HTERT RPE-1 (cell line): Measurements from ENCODE around the gene KCTD8.

Experiments used
- in situ Hi-C: fragments of 300-500 bp; cut with MboI; formaldehyde crosslinking; loops from 4 replicates; pipeline ENCODE4 v1.14.3; 2020; ENCODE audit warnings: low sequenced_read_pairs

KCTD8 gene

DNA sequence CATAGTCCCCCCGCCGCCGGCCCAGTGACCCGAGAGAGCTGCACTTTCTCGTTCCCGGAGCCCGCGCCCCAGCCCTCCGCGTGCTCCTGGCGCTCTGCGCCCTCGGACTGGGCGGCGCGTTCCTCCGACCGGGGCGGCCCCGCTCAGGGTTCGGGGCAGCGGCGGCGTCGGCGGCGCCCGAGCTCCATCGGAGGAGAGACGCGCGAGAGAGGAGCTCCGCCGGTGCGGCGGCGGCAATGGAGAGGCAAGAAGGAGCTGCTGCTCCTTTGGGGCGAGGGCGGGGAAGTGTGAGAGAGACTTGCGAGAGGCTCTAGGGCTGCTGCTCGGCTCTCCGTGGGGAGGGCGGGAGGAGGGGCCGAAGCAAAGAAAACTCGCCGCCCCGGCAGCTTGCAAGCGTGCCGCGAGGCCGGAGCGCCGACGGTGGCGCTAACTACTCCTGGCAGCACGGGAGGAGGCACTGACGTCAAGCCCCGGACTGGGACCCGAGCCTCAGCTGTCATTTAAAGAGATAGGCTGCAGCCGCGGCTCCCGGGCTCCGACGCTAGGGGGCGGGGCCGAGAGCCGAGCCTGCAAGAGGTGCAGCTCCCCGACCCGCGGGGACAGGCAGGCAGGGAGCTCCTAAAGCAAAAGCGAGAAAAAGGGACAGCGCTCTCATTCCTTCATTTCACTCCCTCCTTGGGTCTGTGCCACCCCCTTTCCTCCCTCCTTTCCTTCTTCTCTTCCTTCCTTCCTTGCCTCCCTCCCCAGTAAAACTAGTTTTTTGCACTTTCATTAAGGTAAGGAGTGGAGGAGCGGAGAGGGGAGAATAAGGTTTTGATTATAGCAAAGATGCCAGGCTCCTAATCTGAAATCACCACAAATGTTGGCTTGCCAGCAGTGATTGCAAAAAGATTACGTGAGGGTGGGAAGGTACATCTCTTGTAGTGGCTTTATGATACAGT lies at the start of gene KCTD8:
KCTD8 (minus strand) TSS at position 289 of the 941 bp plus-strand sequence.
- in situ Hi-C loops, result no loop called here

DNA sequence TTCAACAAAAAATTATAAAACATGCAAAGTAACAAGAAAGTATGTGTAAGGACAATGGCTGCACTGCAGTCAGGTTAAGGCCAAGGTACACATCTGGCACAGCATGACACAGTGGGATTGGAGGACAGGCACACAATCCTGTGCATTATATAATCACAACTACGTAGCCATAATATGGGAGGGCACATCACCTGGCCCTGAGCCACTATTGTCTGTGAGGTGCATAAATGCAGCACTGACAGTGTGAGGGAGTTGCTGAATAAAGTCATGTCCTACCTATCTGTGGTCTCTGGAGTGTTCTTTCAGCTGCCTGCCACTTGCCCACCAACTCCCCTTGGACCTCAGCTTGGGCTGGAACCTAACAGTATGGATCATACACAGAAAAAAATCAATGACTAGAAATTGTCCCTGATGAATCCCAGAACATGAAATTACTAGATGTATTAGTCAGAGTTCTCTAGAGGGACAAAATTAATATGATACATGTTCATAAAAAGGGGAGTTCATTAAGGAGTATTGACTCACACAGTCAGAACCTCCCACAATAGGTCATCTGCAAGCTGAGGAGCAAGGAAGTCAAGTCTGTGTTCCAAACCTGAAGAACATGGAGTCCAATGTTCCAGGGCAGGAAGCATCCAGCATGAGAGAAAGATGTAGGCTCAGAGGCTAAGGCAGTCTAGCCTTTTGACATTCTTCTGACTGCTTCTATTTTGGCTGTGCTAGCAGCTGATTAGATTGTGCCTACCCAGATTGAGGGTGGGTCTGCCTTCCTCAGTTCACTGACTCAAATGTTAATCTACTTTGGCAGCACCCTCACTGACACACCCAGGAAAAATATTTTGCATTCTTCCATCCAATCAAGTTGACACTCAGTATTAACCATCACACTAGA lies 46.4 kb upstream of the KCTD8 start:
- in situ Hi-C loops, result no loop called here

DNA sequence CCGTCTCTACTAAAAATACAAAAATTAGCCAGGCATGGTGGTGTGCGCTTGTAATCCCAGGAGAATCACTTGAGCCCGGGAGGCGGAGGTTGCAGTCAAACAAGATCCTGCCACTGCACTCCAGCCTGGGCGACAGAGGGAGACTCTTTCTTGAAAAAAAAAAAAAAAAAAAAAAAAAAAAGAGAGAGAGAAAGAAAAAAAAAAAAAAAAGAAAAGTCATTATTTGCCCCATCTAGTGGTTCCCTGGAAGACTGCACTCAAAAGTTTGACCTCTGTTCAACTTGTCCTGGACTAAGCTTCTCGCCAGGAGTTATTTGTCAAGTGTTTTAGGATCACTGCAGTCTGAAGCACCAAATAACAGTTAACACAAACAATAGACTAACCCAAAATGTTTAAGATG lies 45.3 kb upstream of the KCTD8 start:
- in situ Hi-C loops, result no loop called here

DNA sequence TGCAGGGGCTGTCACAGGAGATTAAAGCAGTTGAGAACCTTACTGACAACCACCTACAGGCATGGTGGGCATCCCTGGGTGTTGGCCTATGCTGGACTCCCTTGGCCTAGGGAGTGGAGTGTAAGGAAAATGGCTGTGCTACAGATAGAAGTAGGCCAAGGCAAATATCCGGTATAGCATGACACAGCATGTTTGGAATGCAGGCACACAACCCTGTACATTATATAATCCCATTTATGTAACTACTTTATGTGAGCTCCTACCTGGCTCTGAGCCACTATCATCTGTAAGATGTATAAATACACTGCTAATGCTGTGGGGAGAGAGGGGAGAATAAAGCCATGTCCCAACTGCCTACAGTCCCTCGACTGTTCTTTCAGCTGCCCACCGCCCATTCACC lies 38.7 kb upstream of the KCTD8 start:
- in situ Hi-C loops, result no loop called here

DNA sequence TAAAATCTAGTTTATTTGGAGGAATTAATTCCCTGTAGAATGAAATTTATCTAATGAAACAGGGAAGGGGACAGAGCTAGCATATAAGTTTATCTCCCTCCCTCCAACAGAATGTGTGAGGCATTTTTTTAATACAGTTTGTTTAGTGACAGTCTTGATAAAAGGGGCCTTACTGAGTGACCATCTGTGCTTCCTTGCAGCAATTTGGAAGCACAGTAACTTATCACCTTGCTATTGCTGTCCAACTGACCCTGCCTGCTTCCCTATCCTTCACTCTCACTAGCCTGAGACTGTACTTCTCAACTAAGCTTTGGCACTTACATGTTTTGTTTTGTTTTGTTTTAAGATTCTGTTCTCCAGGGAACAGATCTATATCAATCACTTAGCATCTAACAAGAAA lies 31.1 kb upstream of the KCTD8 start:
- in situ Hi-C loops, result no loop called here

DNA sequence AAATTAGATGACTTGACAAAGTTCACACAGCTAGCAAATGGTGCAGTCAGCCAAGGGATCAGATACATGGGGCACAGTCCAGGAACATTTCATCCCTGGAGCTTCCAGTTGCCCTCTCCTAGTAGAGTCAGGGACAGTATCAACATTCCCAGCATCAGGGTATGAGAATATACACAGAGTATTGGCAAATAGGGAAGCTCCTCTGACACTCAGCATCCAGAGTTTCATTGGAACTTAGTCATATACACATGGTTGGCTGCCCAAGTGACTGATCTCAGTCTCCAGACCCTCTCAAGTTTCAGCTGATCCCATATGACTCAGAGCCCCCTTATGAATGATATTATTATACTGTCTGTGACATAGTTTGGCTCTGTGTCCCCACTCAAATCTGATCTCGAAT lies 13.7 kb upstream of the KCTD8 start:
- in situ Hi-C loops, result no loop called here

DNA sequence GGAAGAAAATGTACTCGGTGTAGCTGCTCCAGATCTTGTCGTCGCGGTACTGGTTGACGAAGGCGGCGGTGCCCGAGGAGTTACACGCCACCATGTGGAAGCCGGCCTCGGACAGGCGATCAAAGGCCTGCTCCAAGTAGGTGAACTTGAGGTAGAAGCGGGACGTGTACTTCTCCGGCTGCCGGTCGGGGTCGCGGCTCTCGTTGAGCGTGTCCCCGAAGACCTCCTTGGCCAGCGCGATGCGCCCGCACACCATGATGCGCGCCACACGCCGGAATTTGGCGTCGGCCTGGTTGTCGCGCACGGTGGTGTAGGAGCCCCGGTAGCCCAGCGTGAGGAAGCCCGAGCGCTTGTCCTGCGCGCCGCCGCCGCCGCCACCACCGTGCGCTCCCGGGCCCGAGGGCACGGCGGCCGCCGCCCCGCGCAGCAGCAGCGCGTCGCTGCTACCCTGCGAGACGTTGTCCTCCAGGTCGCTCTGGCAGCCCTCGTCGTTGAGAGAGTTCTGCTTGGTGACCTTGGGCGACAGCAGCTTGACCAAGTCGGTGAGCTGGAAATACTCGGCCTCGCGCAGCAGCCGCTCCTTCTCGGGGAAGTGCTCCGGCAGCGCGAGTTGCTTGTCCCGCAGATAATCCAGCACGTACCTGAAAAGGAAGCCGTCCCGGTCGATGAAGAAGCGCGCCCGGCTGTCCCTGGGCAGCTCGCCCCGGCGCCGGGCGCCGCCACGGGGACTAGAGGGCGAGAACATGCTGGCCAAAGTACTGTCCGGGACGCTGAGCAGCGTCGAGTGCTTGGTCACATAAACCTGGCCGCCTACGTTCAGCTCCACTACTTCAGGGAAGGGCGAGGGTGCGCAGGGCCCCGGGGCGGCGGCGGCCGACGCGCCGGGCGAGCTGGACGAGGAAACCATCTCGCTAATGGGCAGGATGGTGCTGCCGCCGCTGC lies 775 bp downstream of the KCTD8 start:
- in situ Hi-C loops, result no loop called here

DNA sequence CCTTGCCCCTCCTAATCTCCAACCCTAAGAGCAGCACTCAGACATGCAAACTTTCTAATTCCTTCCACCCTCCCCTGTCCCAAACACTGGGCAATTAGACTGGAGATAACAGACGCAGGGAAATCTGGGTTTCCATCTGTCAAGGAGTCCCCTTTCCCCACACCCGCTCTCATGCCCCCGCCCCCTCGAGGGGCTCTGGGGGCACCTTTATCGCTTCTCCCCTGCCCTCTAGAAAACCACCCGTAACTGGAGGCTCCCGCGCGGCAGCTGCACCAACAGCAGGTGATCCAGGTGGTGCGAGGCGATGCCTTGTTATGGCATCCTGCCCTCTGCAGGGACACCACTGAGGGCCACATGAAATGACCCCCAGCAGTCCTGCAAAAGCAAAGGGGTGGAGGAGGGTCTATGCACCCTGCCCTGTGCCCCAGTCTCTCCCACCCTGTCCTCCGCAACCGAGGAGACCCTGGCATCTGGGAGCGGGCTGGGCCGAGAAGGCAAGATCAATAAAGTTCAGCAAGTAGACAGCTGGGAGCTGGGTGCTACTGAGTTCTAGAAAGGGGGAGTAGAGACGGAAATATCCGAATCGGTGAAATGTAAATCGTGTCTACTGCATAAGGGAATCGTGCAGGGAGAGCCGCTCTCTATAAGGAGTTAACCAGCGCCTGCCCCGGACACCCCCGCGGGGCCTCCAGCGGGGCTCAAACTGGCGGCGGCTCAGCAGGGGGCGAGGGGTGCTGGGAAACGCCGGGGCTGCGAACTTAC lies 1.6 kb downstream of the KCTD8 start:
- in situ Hi-C loops, result no loop called here

DNA sequence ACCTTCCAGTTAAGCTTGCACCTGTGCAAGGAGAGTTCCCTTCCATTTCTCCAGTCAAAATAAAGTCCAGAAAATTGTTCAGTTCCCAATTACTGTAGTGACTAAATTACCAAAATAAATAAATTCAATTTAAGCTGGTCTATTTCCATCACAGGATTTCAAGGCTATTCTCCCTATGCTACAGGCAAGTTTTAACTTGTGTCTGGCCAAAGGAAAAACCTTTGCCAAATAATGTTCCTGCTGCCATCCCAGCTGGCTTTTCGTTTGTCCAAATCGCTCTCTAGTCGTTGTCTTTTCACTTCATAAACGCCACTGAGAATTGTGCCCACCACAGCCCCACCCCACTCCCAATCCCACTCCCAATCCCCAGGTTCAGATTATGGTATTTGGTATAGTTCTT lies 2.4 kb downstream of the KCTD8 start:
- in situ Hi-C loops, result no loop called here

DNA sequence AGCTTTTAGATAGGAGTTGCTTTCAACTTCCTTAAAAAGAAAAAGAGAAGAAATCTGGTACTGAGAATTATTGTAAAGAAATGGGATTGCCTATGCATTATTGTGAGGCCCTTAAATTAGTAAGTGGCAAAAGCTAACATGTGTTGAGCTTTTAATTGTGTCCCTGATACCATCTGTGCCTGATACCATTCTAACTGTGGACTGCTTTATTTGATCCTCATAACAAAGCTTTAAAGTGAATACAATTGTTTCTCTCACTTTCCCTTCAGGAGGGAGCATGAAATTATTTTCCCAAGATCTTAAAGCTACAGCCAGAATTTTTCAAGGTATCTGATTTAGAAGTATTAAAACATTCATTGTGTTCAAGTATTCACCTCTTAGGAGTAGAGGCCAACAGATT lies 9.9 kb downstream of the KCTD8 start:
- in situ Hi-C loops, result no loop called here

DNA sequence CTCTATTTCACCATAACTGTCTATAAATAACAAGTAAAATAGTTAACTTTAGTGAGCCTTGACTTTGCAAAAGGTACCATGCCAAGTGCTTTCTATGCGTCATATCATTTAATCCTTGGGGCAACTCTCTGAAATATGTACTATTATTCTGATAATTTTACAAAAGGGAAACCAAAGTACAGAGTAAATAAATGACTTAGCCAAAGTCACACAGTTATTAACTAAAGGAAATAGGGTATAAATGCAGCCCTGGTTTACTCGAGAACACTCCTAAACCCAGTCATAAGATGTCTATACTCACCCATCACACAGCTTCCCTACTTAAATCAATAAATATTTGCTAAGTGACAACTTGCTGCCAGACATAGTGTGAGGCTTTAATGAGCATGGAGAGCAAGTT lies 14.4 kb downstream of the KCTD8 start:
- in situ Hi-C loops, result no loop called here

DNA sequence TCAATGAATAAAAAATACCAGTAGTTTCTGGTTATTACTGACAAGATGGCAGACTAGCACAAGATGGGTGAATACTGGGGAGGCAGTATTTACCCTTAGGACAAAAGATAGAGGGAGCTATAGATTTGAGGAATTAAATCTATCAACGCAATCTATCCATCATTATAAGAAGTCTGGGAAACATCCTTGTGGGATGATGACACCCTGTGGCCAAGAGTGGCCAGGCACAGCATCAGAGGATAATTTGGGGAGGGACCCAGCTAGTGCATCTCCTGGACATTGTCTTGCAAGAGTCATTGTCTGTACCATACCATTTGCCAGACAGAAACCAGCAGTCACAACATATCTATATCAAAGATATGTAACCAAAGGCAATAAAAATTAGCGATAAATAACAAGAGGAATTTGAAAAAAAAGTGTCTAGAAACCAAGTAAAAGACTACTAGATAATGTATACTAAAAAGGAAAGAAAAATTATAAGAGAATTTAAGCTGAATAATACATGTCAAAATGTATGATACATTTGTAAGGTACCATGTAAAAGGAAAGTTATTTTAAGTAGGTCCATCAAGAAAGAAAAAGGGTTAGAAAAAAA lies 22.9 kb downstream of the KCTD8 start:
- in situ Hi-C loops, result no loop called here

DNA sequence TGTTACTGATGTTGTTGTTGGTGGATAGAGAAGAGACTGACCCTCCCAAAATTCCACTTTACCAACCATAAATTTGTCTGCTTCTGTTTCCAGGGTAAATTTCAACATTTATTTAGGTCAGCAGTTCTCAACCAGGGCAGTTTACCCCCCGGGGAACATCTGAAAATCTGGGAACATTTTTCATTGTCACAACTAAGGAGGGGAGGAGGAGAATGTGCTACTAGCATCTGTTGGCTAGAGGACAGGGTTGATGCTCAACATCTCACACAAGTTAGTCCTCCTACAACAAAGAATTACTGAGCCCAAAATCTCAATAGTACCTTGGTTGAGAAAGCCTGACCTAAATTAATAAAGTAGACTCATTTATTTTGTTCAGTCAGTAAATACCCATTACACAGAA lies 25.7 kb downstream of the KCTD8 start:
- in situ Hi-C loops, result no loop called here

DNA sequence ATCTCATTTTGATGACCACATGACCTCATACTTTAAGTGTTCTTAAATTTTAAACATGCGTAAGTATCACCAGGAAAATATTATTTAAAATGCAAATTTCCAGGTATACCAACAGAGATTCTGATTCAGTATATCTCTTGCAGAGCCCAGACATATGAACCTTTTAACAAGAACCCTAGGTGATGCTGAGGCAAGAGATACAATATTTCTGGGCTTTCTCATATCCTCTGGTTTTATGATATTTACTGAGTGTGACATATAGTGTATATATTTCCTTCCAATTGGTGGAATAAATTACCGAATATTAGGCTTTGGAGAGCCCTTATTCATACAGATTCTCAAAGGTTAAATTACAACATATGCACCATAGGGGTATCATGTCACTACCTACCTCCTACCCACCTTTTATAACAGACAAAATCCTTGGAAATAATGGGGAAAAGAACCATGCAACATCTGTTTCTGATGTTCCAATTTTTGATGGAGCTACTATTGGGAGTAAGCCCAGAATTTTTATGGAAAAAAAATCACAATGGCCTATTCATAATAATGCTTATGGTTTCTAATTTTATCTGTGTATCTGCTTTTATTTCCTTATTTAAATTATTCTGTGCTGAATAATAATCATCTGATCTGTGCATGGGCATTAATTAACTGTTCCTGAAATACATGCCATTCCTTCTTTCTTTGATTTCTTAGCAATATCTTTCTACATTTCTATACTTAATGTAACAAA lies 27.1 kb downstream of the KCTD8 start:
- in situ Hi-C loops, result no loop called here

DNA sequence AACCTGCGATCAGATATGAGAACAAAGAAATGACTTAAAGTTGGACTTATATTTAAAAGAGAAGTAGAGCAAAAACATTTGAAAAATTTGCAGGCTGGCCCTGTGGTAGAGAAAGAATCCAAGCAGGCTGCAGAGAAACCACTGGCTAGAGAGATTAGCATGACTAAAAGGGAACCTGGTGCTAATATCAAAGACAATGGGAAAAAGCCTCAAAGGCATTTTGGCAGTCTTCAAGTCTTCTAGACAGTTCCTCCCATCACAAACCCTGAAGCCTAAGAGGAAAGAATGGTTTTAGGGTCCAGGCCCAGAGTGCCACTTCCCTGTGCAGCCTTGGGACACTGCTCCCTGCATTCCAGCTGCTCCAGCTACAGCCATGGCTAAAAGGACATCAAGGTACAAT lies 33.4 kb downstream of the KCTD8 start:
- in situ Hi-C loops, result no loop called here

DNA sequence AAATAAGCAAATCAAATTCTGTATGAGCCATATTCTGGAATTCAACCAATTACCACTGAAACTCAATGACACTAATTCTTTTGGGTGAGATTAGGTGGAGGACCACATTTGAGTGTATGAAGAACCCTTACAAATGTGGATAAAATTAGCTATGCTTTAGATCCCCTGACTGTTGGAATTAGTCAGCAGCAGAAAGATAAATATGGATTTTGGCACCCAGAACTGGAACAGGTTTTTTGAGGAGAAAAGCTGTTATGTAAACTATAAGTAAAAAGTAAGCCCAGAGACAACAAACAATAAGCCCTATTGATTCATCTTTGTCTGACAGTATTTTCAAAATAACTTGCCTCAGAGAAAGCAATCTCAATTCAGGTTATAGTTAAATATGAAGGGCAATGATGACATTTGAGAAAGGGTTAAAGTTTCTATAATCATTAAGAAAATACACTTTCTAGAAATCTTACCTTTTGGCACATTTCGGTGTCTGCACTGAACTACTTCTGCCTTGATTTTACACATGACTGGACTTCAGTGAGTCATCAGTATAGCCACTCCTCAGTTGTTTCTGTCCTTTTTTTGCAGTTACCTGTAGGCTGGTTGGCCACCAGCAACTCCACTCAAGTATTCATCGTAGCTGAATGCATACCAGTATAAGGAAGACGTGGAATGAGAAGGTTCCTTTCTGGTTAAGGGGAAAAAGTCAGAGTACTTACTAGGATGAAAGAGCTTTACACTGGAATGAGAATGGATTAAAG lies 80.0 kb downstream of the KCTD8 start:
- in situ Hi-C loops, result no loop called here

DNA sequence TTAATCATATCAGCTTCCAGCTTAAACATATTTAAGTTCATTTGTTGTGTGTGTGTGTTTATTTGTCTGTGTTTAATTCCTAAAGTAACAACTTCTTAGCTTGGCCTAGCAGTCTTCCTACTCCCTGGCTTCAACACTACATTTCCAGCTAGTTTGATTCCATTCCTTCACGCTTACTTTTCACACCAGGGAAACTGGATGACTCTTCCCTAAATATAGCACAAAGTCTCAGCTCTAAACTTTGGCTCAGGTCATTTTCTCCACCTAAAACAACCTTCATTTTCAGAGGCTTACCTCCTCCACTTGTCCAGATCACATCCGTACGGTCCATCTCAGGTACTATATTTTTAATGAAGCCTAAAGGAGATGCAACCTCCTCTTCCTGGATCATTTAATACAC lies 94.4 kb downstream of the KCTD8 start:
- in situ Hi-C loops, result no loop called here

DNA sequence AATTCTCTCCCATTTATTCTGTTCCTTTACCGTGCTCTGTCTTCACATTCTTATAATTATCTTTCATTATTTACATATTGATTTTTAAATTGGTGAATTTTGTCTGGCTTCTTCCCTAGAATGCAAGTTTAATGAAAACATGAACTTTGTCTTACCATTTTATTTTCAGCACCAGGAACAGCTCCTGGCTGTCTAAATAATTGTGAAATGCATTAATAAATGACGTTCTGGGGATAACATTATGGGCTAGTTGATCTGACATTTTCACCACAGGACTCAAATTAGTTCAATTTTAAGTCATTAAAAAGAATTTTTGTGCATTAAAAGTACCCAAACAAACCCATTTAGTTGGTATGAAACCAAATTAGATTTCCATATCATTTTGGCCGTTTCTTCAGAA lies 97.5 kb downstream of the KCTD8 start:
- in situ Hi-C loops, result no loop called here
